ENCODE results near the gene ETS1.

ETS1 gene

GRCh38 chr11:128497776-128498095, 89.6 kb downstream of the ETS1 start:
- DNase-seq, result no peak

- DNase-seq, result no peak
These were observed 90.1 kb downstream of the ETS1 start for GRCh38 chr11:128497061-128497775.

DNA sequence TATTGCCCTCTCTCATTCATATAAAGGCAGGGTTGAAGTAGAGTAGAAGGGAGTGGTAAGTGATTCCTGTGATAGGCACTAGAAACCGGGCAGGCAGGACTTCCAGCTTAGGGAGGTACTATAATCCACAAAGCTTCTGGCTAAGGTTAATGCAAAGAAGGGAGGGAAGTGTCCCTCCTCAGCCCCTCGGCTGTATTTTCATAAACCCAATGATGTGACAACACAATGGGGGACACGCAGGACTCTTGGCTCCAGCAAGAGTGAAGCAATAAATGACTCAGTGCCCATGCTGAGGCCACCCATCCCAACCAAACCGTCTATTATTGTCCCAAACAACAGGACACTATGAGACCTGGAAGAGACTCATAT, 90.7 kb downstream of the ETS1 start:
- no peak for DNase-seq

GRCh38 chr11:128496249-128496648, 91.1 kb downstream of the ETS1 start:
- DNase-seq, result no peak

GRCh38 chr11:128494418-128495332, 92.7 kb downstream of the ETS1 start:
- no peak for DNase-seq

- no peak for DNase-seq
These were observed 93.8 kb downstream of the ETS1 start for GRCh38 chr11:128493570-128493965.

- DNase-seq, result no peak
These were observed 94.3 kb downstream of the ETS1 start for GRCh38 chr11:128492903-128493569.

- no peak for DNase-seq
These were observed 94.9 kb downstream of the ETS1 start for GRCh38 chr11:128492461-128492860.

DNA sequence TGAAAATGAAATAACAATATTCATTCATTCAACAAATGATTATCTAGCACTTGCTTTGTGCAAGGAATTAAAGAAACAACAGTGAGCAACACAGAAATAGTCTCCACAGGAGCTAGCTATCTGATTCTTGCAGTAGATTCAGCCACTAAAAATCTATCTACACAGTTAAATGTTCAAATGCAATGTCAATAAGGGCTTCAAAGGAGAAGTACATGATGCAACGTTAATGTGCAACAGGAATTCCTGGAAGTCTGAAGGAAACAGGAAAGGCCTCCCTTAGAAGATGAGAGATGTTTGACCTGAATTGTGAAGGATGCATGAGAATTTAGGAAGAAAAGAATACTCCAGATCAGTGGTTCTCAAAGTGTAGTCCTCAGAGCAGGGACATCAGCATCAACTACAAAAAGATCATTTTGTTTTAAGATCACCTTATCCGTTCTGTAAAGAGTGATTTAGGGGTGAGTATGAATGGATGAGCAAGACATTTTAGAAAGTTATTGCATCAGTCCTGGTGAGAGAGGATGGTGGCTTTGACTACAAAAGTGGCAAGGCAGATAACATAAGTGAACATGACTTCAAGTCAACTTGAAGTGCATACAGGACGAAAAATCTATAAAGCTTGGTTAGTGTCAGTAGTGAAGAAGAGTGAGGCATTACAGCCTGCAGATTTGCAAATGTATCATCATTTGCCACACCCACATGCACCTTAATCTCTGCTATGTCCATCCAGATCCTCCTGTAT, 96.0 kb downstream of the ETS1 start:
- no peak for DNase-seq

- no peak for DNase-seq
These were observed 97.3 kb downstream of the ETS1 start for GRCh38 chr11:128490092-128490491.

DNA sequence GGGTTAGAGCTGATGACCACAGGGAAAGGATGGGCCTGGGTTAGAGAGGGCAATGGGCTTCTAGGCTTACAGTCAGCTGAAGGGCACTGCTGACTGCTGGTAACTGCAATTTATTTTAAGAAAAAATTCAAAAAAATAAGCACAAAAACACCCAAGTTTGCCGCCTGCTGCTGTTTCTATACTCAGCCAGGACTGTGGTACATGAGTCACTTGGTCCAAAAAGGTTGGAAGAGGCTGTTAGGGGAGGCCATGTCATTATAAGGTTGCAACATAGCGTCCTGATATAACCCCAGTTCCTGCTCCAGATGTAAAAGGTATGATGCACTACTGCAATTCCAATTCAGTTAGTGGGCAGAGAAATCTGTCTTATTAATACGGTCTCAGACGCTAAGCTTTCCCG, 98.9 kb downstream of the ETS1 start:
- DNase-seq, result no peak

GRCh38 chr11:128487978-128488377, 99.4 kb downstream of the ETS1 start:
- DNase-seq, result no peak

GRCh38 chr11:128484172-128484571, 103.2 kb downstream of the ETS1 start:
- DNase-seq, result no peak

- DNase-seq, result no peak
These were observed 104.1 kb downstream of the ETS1 start for GRCh38 chr11:128483211-128483788.

DNA sequence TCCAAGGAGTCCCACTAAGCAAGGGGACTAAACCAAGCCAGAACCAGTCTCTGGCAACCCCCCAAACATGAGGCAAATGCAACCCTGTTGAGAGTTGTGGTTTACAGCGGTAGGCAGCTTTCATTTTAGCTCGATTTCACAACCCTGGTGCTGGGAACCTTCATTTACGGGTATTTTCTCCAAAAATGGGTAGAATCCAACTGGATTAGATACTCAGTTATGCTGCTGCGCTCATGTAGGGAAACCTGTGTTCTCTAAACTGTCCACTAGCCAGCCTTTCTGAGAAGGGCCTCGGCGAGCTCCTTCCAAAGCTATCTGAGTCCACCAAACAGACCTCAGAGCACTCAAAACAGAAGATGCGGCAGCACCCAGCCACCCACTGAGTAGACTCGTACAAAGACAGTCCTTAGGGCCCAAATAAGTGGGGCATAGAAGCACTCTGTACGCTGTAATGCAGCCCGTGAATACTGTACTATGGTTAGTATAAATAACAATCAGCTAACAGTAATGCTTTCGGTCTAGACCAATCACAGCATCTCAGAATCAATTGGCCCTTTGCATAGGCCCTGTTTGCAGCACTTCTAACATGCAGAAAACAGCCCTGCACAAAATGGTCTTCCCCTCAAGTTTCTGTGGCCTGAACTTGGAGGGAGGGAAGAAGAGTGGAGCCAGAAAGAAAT, 104.7 kb downstream of the ETS1 start:
- DNase-seq, result no peak

DNA sequence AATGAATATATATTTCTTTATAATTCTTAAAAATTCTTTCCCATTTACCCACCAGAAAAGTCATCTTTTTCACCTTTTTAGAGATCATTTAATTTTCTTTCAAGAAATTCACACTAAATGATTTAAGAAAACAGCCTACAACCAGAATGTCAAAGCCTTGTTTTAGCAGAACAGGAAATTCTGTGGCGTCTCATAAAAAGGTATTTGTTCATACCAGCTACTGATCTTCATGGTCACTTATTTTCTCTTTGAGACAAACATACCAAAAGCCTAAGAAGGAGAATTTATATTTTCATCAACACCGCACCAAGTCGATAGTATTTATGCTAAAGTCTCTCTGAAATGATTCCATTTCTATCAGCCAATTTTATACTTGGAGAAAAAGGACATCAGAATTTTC, 105.3 kb downstream of the ETS1 start:
- DNase-seq, result no peak

DNA sequence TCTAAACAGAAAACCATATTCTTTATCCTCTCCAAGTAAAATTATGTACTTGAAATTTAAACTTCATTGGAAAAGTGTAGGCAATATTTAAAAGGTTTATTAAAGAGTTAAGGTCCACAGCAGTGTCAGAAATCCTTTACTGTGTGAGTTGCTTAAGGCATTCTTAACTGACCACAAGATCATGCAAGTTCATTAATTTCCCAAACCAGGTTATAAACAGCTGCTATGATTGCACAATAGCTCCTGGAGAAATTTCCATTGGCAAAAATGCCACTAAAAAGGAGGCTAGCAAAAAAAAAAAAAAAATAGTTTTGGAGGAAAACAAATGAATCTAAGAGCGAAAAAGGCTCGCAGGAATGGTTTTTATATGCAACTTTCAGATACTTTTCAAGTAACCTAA, 106.2 kb downstream of the ETS1 start:
- no peak for DNase-seq

DNA sequence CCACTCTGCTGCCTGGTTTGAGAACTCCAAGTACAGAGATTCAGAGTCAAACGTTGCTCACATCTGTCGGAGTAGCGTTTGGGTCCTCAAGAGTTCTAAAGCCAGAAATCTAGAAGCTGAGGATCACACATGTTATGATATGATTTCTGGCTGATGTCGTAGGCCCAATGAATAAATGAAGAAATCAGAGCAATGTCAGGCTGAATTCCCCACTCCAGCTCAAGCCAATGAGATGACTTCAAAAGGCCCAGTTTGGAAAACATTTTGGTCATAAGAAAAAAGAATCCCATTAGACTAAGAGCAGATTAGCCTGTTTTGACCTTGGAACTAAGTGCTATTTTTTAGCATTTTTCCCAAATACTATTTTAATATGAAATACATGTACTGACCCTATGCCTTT, 106.7 kb downstream of the ETS1 start:
- DNase-seq, result no peak

GRCh38 chr11:128480066-128480465, 107.3 kb downstream of the ETS1 start:
- DNase-seq, result no peak

DNA sequence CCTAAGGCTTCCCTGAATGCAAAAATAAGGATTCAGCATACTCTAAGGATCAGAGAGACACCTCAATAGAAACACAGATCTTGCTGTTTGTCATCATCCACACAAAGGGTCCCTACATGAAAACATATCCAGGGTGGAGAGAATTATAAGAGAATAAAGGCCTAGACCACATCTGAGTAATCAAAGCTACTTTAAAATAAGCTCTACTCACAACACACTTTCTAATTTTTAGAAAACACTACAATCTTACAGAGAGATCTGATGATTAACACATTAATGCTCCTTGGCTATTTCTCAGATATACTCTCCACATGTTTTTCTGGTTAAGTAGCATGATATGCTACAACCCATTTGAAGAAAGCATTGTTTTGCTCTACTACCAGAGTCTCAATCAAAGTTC, 108.2 kb downstream of the ETS1 start:
- no peak for DNase-seq

GRCh38 chr11:128478305-128478704, 109.1 kb downstream of the ETS1 start:
- DNase-seq, result no peak

DNA sequence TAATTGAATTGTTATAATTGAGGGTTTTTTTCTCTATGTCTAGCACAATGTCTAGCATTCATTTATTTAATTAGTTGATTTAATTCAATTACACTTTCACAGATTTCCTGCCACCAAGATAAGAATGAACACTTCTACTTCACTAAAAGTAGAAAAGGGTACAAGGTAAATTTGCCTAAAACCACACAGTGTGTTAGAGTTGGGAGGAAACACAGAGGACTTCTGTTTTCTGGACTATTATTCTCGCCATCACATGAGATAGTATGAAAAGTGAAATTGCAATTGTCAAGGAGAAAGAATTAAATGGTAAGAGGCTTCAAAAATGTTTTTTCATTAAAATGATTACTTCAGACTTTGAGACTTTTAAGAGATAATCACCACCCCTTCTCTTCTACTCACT, 109.5 kb downstream of the ETS1 start:
- no peak for DNase-seq

Measured in NCI-H1694 treated with DMSO at 0.1 percent for 48 hours (cell line).